NCI-H1694 treated with DMSO at 0.1 percent for 48 hours (cell line): ENCODE results near the gene SMIM12.

ENCODE experiments used
- DNase-seq: peaks from one replicate; lab custom pipeline; 2025; lab: John Stamatoyannopoulos, UW

SMIM12 gene

DNA sequence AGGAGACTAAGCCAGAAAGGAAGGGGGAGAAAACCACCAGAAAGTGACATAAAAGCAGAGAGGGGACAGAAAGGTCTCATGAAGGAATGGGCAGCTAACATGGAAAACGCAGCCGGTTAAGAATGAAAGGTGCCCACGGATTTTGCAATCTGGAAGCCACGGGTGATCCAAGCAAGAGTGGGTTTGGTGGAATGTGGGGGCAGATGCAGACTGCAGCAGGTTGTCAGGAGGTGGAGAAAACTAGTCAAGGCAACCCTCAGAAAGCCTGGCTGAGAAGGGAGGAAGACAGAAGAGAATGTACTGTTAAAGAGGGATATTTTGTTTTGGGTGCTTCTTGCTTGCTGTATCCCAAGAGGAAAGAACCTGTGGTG is 12.6 kb upstream of the SMIM12 start:
- no peak for DNase-seq

- DNase-seq: no peak
These were observed 12.0 kb upstream of the SMIM12 start for GRCh38 chr1:34871443-34872132.

DNA sequence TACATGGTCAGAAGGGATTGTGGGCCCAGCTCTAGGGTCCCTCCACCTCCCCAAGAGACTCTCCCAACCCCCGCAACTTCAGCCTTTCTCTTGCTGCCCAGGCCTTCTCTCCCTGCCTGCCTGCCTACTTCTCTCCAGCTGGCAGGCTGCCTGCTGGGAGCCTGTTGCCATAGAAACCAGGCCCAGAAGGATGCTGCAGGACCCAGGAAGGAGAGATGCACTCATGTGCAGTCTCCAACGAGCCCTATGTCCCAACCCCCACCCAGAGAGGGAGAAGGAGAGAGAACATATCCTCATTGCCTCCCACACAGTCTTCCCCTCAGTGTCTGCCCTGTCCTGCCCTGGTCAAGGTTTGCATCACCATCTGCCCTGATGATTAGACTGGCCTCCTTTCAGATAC is 10.8 kb upstream of the SMIM12 start:
- no peak for DNase-seq

- no peak for DNase-seq
These were observed 10.2 kb upstream of the SMIM12 start for GRCh38 chr1:34869760-34870159.

- DNase-seq: no peak
These were observed 8.9 kb upstream of the SMIM12 start for GRCh38 chr1:34868230-34869049.

DNA sequence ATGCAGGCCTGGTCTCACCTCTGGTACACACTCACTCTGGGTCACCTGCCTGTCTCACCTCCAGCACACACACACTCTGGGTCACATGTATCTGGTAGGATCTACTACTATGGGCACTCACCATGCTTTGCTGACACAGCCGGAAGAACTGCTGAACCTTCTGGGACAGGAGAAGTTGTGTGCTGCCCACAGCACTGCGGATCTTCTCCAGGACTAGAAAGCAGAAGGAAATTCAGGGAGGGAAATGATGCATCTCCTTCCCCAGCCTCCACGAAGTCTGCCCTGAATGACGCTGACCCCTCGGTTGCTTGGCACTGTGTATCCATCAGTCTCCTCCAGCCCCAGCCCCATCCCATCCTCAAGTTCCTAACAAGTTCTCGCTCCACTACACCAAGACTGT is 7.9 kb upstream of the SMIM12 start:
- DNase-seq: no peak

GRCh38 chr1:34866762-34867109 is 7.2 kb upstream of the SMIM12 start:
- no peak for DNase-seq

- peak; percentile 29 for DNase-seq
These were observed 6.6 kb upstream of the SMIM12 start for GRCh38 chr1:34865981-34866761.

DNA sequence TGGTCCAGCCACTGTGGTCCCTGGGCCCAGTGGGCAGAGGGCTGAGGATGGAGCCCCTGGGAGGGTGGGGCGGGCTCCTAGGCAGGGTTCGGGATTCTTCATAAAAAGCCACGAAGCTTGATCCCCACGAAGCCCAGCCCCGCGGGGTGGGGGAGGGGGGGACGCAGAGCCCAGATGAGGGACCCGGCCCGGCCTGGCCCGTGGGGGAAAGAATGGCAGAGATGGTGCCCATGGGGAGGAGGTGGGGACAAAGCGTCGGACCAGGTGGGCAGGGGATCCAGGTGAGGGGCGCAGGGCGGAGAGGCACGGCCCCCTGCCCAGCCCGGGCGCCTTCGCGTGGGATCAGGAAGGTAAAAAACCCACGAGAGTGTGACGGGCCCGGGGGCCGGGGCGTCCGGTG is 6.0 kb upstream of the SMIM12 start:
- no peak for DNase-seq

- DNase-seq: no peak
These were observed 5.2 kb upstream of the SMIM12 start for GRCh38 chr1:34864759-34865158.

DNA sequence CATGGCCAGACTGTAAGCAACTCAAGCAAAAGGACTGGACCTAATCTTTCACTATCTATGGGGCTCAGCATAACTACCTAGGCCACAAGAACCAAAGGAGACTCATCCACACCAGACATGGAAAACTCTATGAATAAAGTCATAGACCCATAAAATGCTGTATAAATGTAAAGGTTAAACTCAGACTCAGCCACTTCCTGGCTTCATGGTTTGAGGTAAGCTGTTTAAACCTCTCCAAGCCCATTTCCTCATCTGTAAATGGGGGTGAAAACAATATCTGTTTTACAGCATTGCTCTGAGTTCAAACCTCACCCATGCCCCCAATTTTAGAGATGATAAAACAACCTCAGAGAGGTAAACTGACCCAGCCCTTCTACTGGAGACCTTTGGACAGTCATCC is 4.0 kb upstream of the SMIM12 start:
- no peak for DNase-seq

- DNase-seq: no peak
These were observed 576 bp downstream of the SMIM12 start for GRCh38 chr1:34858901-34859445.

DNA sequence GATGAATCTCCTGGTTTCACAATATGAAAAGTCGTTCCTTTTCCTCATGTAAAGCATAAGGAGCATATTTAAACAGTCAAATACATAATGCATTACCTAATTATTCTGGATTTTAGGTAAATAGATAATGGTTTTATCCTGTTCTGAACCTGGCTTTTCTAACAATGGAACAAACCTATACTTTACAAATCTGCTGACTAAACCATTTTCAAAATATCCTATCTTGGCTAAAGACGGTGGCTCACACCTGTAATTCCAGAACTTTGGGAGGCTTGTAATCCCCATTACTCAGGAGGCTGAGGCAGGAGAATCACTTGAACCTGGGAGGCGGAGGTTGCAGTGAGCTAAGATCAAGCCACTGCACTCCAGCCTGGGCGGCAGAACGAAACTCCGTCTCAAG is 2.9 kb downstream of the SMIM12 start:
- no peak for DNase-seq

- peak; percentile 87 for DNase-seq
These were observed 6.8 kb downstream of the SMIM12 start for GRCh38 chr1:34852677-34853217.

- no peak for DNase-seq
These were observed 8.0 kb downstream of the SMIM12 start for GRCh38 chr1:34851431-34852105.

DNA sequence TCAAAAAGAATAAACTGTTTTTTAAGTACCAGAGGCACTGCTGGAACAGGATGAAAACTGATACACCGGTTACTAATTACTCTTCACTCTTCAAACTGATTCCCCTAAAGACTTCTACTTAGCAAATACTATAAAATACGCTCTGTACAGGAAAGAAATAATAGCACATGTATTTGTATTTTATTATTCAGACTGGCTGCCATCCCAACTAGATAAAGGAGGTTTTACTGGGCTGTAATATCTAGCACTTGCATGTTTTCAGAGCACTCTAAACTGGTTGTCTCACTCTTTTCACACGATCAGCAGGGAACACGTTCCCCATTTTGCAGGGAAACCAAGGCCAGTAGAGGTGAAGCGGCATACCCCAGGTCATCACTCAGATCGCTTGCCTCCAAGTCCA is 9.2 kb downstream of the SMIM12 start:
- DNase-seq: no peak

DNA sequence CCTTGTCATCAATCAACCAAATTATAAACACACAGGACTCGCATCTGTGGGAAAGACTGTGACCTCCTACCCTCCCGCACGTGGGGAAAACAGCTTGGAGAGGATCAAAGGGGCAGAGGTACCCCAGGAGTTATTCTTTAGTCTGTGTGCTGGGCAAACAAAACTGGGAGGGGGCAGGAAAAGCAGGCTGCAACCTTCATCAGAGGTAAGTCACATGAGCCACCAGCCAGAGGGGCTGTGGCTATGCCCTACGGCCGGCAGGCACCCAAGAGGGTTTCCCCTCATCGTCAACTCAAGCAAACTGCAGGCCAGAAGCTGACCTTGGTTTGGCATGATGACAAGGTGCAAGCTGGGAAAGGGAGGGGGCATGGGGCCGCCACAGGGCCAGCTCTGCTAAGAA is 12.5 kb downstream of the SMIM12 start:
- no peak for DNase-seq

DNA sequence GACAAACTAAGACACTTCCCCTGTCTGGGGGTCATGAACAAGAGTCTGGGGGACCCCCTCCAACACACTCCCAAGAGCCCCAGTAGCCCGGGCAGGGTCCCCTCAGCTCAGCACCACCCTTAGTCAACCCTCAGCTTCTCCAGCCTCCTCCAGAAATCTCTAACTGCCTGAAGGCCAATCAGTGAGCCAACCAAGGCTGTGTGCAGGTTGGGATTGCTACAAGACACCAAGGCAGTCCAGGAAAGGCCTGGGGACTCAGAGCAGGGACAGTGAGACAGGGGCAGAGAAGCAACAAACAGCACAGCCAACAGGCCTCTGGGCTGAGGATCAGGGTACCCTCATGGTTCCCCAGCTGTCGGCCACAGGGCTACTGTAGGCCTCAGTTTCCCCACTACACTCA is 13.3 kb downstream of the SMIM12 start:
- DNase-seq: no peak

- DNase-seq: no peak
These were observed 14.2 kb downstream of the SMIM12 start for GRCh38 chr1:34845131-34845901.

- DNase-seq: no peak
These were observed 15.3 kb downstream of the SMIM12 start for GRCh38 chr1:34844252-34844634.
